Measurements from ENCODE around the gene USP7.
A peak's percentile ranks its signal among the peaks of the same experiment; 100 is the strongest.

Gene USP7

GRCh38 chr16:8861563-8862308 is 102.0 kb downstream of the USP7 start:
- no peak for DNase-seq (ENCODE audit: low spot score)

GRCh38 chr16:8859913-8860881 is 103.5 kb downstream of the USP7 start:
- DNase-seq (ENCODE audit: low spot score): no peak

- DNase-seq (ENCODE audit: low spot score): no peak
Observed at GRCh38 chr16:8858994-8859912, 104.5 kb downstream of the USP7 start.

GRCh38 chr16:8855972-8856371 is 107.7 kb downstream of the USP7 start:
- no peak for DNase-seq (ENCODE audit: low spot score)

DNA sequence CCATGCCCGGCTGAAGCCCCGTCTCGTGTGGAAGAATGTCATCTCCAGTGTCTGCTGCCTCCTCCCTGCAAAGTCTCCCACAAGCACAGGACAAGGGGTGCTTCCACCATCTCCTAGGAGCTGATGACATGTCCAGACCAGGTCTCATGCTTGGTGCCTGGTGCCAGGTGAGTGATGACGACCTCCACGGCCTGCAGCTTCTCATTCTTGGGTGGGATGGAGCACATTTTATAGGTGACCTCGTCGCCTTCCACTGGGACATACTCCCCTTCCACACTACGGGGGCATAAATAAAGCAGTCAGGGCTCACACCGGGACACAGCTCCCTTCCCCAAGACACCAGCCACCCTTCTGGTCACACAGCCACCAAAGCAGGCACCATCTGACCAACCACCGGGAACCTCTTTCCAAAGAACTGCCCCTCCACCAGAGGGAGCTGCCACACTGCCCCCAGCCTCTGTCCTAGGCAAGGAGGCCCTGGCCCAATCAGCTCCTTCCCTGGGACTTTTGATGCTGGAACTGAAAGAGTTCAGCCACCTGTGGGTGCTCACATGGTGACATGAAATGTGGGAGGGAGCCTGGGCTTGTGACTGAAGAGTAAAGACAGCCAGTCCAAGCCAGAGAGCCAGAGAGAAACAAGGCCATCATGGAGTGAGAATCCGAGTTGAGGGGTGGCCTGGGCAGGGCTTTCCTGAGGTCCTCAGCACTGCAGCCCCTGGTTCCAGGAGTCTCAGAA is 108.5 kb downstream of the USP7 start:
- no peak for DNase-seq (ENCODE audit: low spot score)

DNA sequence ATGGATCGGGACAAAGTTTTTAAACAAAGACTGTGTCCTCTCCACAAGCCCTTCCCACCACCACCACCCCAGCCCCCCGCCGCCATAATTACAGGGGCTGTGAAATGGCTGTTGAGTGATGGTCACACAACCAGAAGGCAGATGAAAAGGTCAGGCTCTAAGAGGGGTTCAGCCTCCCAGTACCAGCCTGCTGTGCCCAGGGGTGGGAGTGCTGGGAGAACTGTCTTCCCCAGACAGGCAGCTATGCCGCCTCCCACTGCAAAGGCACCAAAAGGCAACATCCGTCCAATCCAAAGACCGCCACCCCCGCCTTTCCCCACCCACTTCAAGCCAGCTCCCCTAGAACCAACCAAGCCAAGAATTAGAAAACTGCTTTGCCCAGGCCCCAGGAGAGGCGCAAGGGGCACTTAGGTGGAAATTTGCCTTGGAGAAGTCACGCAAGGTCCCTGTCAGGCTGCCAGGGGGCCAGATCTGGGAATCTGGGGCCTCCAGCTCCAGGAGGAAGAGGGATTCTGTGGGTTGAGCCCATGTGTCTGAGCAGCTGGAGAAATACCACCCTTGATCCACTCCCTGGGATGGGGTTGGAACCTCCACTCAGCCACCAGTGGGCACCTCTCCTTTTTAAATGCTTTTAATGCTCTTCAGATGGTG is 109.3 kb downstream of the USP7 start:
- DNase-seq (ENCODE audit: low spot score): no peak

GRCh38 chr16:8853611-8854010 is 110.1 kb downstream of the USP7 start:
- no peak for DNase-seq (ENCODE audit: low spot score)

GRCh38 chr16:8853150-8853549 is 110.6 kb downstream of the USP7 start:
- DNase-seq (ENCODE audit: low spot score): no peak

- DNase-seq (ENCODE audit: low spot score): no peak
Observed at GRCh38 chr16:8852534-8852933, 111.2 kb downstream of the USP7 start.

DNA sequence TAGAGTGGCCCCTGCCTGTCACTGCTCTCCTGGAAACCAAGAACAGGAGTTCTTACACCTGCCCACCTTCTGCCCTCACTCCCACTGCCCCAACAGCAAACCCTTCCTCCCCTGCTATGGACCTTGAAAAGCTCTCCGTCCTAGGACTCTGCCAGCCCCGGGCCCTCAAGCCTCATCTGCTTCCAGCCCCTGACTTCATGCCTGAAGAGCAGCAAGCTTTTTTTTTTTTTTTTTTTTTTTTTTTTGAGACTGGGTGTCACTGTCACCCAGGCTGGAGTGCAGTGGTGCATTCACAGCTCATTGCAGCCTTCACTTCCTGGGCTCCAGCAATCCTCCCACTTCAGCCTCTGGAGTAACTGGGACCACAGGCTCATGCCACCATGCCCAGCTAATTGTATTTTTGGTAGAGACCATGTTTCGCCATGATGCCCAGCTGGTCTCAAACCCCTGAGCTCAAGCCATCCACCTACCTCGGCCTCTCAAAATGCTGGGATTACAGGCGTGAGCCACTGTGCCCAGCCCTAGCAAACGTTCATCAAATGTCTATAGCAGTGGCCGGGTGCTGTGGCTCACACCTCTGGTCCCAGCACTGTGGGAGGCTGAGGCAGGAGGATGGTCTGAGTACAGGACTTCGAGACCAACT is 111.8 kb downstream of the USP7 start:
- DNase-seq (ENCODE audit: low spot score): no peak

- peak; percentile 74 for DNase-seq (ENCODE audit: low spot score)
Observed at GRCh38 chr16:8850279-8850885, 113.3 kb downstream of the USP7 start.

DNA sequence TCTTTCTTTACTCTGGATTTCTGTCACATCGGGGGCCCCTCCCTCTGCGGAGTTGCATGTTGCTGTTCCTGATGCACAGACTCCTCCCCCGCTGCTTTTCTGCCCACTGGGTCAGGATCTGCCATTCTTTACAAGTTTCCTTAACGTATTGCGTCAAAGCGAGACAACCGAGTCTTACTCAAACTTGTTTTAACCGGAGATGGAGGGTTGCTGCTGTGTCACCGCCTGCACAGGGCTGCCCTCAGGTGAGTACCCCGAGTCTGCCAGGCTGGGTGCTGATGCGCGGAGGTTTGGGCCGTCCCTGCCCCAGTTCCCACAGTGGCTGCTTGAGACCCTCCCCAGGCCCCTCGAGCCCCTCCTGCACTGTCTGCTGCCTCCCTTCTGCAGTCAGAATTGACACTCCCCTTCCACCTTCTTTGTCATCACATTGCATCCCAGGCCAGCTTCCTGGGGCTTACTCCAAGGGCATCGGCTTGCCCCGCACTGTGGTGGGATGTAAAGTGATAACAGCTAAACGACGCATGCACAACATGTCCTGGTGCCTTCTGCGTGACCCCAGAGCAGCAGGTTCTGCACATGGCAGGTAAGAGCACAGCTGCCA is 114.2 kb downstream of the USP7 start:
- no peak for DNase-seq (ENCODE audit: low spot score)

GRCh38 chr16:8848939-8849391 is 114.7 kb downstream of the USP7 start:
- peak; percentile 91 for DNase-seq (ENCODE audit: low spot score)

DNA sequence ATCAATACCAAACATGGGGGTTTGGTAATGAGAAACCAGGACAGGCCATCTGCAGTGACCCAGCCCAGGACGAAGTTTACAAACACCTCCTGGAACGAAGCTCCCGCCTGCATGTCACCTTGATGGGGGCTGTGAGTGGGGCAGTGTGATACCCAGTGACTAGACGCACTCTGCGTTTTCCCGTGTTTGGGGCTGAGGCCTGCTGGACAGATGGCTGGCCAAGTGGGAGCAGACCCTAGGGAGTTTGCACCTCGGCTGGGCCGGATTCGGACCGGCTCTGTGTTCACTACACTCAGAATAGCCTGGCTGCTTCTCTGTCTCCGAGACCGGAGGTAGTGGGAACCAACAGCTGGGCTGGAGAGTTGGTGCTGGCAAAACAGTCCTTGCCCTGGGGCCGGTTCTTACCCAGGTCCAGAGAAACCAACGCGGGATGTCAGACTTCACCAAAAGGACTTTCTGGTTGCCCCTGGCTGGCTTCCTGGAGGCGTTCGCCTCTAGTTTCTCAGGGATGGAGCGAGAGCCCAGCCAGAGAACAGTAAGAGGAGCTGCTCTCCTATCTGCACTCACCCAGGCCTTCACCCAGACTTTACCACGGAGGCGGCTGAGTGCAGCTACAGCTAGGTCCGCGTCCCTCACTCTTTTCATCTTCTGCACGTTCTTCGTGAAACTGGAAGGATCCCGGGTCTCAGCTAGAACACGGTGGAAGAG is 115.3 kb downstream of the USP7 start:
- DNase-seq (ENCODE audit: low spot score): no peak

DNA sequence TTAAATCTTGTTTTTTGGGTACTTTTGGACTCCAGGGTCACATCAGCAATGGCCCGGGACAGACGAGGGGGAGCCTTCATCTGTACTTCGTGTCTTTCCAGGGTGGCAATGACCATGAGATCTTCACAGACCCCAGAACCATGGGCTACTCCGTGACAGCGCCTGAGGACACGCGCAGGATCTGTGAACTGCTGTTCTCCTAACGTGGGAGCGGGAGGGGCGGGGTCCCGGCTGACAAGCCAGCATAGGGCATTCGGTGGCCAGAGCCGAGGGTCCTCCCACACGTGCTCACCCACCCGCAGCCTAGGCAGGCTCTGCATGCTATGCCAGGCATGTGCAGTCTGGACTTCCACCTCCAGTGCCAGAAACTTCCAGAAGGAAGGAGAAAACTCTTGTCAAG is 116.1 kb downstream of the USP7 start:
- DNase-seq (ENCODE audit: low spot score): no peak

DNA sequence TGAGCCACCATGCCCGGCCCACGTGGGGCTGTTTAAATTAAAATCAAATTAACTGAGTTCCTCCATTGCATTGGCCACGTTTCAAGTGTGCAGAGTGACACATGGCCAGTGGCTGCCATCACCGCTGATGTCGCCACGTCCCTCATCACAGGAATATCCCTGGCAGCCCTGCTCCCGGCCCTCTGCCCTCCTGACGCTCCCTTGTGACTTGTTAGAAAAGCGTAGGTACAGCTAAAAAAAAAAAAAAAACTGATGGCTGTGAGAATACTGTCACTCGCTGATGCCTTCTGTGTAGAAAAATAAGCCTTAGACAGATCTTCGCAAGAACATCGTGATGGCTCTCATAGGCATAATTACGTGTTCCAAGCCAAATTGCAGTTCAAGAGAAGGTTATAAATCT is 116.6 kb downstream of the USP7 start:
- no peak for DNase-seq (ENCODE audit: low spot score)

DNA sequence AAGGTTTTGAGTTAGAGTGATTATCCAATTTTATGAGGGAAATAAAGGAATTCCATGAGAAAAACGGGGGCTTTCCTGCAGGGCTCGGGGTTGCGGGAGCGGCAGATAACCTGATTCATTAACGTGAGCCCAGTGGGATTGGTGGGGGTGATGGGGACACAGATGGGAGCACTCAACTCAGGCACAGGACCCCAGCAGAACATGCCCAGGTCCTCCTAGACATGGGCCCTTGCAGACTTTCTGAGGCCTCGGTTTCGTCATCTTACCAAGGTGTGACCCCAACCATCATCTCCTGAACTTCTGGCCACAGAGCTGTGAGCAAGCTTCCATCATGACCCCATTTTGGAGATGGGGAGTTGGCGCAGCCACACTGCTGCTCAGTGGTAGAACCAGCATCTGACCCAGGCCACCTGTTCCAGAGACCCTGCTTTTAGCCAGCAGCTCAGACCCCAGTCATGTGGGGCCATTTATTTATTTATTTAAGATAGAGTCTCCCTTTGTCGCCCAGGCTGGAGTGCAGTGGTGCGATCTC is 117.2 kb downstream of the USP7 start:
- no peak for DNase-seq (ENCODE audit: low spot score)

DNA sequence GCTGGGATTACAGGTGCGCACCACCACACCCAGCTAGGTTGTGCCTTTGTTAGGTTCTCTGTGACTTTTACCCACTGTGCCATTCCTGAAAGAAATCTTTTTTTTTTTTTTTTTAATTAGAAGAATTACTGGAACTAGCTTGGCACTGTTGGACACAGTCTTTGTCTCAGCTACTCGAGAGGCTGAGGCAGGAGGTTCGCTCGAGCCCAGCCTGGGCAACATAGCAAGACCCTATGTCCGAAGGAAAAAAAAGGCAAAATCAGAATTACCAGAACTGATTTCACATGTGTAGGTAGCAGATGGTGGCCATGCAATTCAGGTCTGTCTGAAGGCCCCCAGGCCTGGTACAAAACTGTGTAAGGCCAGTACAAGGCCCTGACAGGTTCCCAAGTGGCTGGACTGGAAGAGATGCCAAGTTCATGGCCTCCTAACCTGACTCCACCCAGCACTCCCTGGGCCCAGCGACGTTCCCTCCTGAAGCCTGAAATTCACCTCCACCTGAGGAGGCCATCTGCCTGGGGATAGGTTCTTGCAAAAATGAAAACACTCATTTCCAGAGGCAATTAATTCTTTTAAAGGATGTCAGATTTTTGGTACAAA is 117.9 kb downstream of the USP7 start:
- no peak for DNase-seq (ENCODE audit: low spot score)
